ENCODE data around the gene SLC22A1.

SLC22A1 gene

GRCh38 chr6:160170018-160170680 lies 48.5 kb downstream of the SLC22A1 start:
- no peak for DNase-seq (ENCODE audit: low read depth, low spot score)

GRCh38 chr6:160172704-160173103 lies 51.1 kb downstream of the SLC22A1 start:
- no peak for DNase-seq (ENCODE audit: low read depth, low spot score)

- peak; percentile 62 for DNase-seq (ENCODE audit: low read depth, low spot score)
Observed at GRCh38 chr6:160173806-160174527, 52.4 kb downstream of the SLC22A1 start.

GRCh38 chr6:160174681-160175080 lies 53.1 kb downstream of the SLC22A1 start:
- DNase-seq (ENCODE audit: low read depth, low spot score): peak; percentile 21

- DNase-seq (ENCODE audit: low read depth, low spot score): no peak
Observed at GRCh38 chr6:160177220-160177619, 55.6 kb downstream of the SLC22A1 start.

- no peak for DNase-seq (ENCODE audit: low read depth, low spot score)
Observed at GRCh38 chr6:160178271-160178670, 56.7 kb downstream of the SLC22A1 start.

- no peak for DNase-seq (ENCODE audit: low read depth, low spot score)
Observed at GRCh38 chr6:160180706-160181105, 59.1 kb downstream of the SLC22A1 start.

- no peak for DNase-seq (ENCODE audit: low read depth, low spot score)
Observed at GRCh38 chr6:160188773-160189172, 67.2 kb downstream of the SLC22A1 start.

- no peak for DNase-seq (ENCODE audit: low read depth, low spot score)
Observed at GRCh38 chr6:160190081-160190480, 68.5 kb downstream of the SLC22A1 start.

GRCh38 chr6:160190973-160191372 lies 69.4 kb downstream of the SLC22A1 start:
- no peak for DNase-seq (ENCODE audit: low read depth, low spot score)

GRCh38 chr6:160192840-160193239 lies 71.2 kb downstream of the SLC22A1 start:
- no peak for DNase-seq (ENCODE audit: low read depth, low spot score)

- no peak for DNase-seq (ENCODE audit: low read depth, low spot score)
Observed at GRCh38 chr6:160194808-160195207, 73.2 kb downstream of the SLC22A1 start.

GRCh38 chr6:160197662-160198061 lies 76.0 kb downstream of the SLC22A1 start:
- DNase-seq (ENCODE audit: low read depth, low spot score): no peak

GRCh38 chr6:160198606-160199211 lies 77.1 kb downstream of the SLC22A1 start:
- no peak for DNase-seq (ENCODE audit: low read depth, low spot score)

- no peak for DNase-seq (ENCODE audit: low read depth, low spot score)
Observed at GRCh38 chr6:160201061-160201460, 79.4 kb downstream of the SLC22A1 start.

GRCh38 chr6:160202411-160202810 lies 80.8 kb downstream of the SLC22A1 start:
- no peak for DNase-seq (ENCODE audit: low read depth, low spot score)

- DNase-seq (ENCODE audit: low read depth, low spot score): no peak
Observed at GRCh38 chr6:160203076-160203475, 81.5 kb downstream of the SLC22A1 start.

- no peak for DNase-seq (ENCODE audit: low read depth, low spot score)
Observed at GRCh38 chr6:160203522-160203921, 81.9 kb downstream of the SLC22A1 start.

- no peak for DNase-seq (ENCODE audit: low read depth, low spot score)
Observed at GRCh38 chr6:160203953-160204352, 82.3 kb downstream of the SLC22A1 start.

- DNase-seq (ENCODE audit: low read depth, low spot score): no peak
Observed at GRCh38 chr6:160204710-160205109, 83.1 kb downstream of the SLC22A1 start.

- DNase-seq (ENCODE audit: low read depth, low spot score): no peak
Observed at GRCh38 chr6:160207618-160208017, 86.0 kb downstream of the SLC22A1 start.
